ENCODE measurements around the gene LRRTM4.
"Not testable (repeated sequence)": the region's sequence is repeated elsewhere in the genome, so short reads cannot be mapped to it uniquely, and the experiment has no call there.

LRRTM4 gene

DNA sequence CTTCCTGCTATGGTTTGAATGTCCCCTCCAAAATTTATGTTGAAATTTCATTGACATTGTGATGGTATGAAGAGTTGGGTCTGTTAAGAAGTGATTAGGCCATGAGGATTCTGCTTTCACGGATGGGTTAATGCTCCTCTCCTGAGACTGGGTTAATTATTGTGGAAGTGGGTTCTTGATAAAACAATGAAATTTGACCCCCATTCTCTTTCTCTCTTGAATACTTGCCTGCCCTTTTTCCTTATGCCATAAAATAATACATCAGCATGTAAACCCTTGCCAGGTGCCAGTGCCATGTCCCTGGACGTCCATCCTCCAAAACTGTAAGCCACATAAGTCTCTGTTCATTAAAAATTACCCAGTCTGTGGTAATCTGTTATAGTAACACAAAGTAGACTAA is 352.8 kb downstream of the LRRTM4 start:
- DNase-seq (ENCODE audit: low read depth), result no peak

- not testable (repeated sequence) for DNase-seq (ENCODE audit: low read depth)
Observed at GRCh38 chr2:77164021-77164420, 358.2 kb downstream of the LRRTM4 start.

GRCh38 chr2:77161009-77161408 is 361.2 kb downstream of the LRRTM4 start:
- DNase-seq (ENCODE audit: low read depth), result peak; percentile 55

DNA sequence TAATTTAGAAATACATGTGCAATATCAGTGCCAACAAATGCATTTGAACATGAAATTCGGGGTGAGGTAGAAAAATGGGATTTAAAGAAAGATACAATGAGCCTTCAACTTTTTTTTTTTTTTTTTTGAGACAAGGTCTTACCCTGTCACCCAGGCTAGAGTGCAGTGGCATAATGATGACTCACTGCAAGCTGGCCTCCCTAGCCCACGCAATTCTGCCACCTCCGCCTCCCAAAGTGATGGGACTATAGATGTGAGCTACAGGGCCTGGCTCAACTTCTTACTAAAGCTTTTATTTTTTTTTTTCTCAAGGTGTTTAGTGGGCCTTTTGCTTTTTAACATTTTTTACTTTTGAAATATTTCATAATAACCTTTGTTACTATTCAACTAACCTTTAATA is 365.6 kb downstream of the LRRTM4 start:
- DNase-seq (ENCODE audit: low read depth), result no peak

DNA sequence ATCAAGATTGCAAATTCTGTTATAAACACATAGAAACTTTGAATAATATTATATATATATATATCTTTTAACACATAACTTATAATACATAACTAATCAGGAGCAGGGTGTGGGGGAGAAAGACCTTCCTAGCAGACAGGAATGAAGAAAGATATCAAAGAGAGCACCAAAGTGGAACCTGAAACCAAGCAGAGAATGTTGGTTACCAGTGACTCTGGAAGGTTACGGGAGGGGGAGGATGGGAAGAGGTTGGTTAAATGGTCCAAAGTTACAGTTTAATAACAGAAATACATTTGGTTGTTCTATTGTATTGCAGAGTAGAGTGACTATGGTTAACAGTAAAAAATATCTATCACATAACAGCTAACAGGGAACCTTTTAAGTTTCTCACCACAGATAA is 366.7 kb downstream of the LRRTM4 start:
- DNase-seq (ENCODE audit: low read depth), result no peak

GRCh38 chr2:77149565-77149964 is 372.6 kb downstream of the LRRTM4 start:
- no peak for DNase-seq (ENCODE audit: low read depth)

GRCh38 chr2:77147153-77147552 is 375.0 kb downstream of the LRRTM4 start:
- no peak for DNase-seq (ENCODE audit: low read depth)

DNA sequence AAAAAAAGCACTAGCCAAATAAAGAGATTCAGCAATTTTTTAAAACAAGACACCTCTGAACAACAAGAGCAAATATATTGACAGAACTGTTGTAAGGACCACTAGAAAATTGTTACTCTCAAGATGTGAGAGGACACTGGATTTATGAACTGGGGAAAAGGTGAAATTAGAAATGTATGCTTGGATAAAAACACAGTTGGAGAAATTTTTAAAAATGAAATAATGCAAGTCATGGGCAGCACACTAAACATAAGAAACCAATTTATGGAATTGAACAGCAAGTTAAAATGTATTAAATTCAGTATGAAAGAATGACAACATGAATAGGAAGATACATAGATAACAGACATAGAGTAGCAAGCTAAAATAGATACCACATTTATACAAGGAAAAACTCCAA is 377.4 kb downstream of the LRRTM4 start:
- no peak for DNase-seq (ENCODE audit: low read depth)

GRCh38 chr2:77142141-77142540 is 380.0 kb downstream of the LRRTM4 start:
- no peak for DNase-seq (ENCODE audit: low read depth)

DNA sequence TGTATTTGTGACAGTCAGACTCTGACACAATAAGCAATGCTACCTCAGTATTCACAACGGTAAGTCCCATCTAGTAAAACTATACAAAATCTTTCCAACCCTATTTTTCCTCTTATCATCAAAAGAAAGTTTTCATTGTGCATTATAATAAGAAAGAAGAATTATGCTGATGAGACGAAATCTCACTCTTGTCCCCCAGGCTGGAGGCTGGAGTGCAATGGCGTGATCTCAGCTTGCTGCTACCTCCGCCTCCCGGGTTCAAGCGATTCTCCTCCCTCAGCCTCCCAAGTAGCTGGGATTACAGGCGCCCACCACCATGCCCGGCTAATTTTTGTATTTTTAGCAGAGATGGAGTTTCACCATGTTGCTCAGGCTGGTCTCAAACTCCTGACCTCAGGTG is 393.7 kb downstream of the LRRTM4 start:
- not testable (repeated sequence) for DNase-seq (ENCODE audit: low read depth)

DNA sequence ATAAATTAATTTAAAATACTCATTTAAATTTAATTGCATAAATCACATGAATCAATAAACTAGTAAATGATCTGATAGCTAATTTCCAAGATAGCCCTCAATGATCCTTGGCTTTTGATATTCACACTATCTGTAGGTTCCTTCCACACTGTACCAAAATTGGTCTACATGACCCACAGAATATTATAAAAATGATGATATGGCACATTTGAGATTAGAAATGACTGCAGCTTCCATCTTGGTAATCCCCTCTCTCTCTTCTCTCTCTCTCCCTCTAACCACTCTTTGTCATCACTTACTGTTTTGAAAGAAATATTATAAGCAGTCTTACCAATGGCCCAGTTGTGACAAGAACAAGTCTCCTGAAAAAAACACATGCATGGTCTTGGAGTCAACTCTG is 394.8 kb downstream of the LRRTM4 start:
- no peak for DNase-seq (ENCODE audit: low read depth)

- no peak for DNase-seq (ENCODE audit: low read depth)
Observed at GRCh38 chr2:77121518-77121917, 400.7 kb downstream of the LRRTM4 start.

- DNase-seq (ENCODE audit: low read depth), result no peak
Observed at GRCh38 chr2:77119333-77119732, 402.8 kb downstream of the LRRTM4 start.

- DNase-seq (ENCODE audit: low read depth), result no peak
Observed at GRCh38 chr2:77108915-77109314, 413.3 kb downstream of the LRRTM4 start.

DNA sequence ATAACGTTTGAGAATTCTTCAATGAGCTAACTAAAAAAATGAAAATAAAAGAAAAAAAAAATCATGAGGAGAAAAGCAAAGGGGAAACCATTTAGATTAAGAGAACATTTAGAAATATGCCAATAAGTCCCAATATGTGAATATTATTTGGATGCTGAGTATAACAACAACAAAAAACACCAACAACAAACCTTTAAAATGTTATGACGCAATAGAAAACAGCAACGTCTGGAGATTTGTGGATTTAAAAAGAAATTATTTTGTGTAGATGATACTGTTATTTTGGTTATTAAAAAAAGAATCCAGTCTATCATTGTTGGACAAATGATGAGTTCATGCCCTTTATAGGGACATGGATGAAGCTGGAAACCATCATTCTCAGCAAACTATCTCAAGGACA is 417.2 kb downstream of the LRRTM4 start:
- DNase-seq (ENCODE audit: low read depth), result no peak

DNA sequence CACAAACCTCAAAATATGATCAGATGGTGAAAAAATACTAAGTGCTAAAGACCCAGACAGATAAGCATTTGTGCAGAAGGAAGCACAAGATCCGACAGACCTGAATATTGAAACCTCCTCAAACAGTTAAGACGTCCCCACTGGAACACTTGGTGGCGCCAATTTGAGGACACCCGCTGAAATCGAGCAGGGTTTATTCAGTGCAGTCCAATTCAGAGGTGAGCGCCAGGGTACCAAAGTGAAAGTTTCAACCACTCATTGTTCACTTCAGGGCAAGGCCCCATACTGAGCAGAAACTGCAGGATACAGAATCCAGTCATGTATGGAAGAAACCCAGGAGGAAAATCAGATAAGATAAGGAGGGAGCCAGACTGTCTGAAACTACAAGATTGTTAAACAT is 417.6 kb downstream of the LRRTM4 start:
- DNase-seq (ENCODE audit: low read depth), result peak; percentile 0

DNA sequence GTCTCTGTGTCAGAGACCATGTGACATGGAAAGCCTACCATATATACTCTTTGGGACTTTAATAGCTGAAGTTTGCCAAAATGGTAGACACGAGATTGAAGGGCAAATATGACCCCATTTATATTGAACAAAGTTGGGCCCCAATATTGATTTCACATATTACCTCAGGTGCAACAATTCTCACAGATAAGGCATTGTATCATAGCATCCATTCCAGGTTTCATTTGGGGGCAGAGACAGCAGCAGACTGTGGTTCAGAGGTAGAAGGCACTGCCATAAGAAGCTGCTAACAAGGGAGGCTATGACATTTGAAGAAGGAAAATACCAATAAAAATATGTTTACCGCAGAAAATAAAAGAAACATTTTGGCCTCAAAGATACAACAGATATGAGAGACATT is 419.2 kb downstream of the LRRTM4 start:
- DNase-seq (ENCODE audit: low read depth), result no peak

DNA sequence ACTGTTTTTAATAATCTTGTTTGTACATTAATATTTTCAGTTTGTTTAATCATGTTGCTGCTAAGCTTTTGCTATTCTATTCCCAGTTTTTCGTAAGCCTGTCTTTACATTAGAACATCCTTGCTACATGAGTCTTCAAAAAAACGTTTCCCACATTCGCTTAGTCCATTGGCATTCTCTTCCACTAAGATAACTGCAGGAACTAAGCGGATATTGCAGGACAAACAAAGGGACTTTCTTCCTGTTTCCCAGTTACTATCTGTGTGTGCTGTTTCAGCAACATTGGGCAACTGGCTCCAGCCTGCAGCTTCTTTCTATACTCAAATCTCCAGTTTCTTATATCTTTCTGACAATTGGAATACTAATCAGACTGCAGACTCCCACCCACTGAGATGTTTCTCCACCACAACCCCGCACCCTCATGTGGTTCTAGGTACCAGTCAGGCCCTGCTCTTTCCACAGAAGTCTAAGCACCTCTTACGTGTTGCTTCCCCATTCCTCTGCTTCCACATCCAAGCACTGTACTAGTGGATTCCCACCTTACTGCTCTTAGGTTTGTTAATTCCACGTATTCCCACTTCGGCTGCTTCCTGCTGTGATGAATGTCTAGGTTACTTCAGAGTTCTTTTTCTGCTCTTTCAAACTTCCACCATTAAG is 420.3 kb downstream of the LRRTM4 start:
- no peak for DNase-seq (ENCODE audit: low read depth)

- DNase-seq (ENCODE audit: low read depth), result no peak
Observed at GRCh38 chr2:77099961-77100360, 422.2 kb downstream of the LRRTM4 start.

GRCh38 chr2:77095525-77095924 is 426.7 kb downstream of the LRRTM4 start:
- DNase-seq (ENCODE audit: low read depth), result not testable (repeated sequence)

DNA sequence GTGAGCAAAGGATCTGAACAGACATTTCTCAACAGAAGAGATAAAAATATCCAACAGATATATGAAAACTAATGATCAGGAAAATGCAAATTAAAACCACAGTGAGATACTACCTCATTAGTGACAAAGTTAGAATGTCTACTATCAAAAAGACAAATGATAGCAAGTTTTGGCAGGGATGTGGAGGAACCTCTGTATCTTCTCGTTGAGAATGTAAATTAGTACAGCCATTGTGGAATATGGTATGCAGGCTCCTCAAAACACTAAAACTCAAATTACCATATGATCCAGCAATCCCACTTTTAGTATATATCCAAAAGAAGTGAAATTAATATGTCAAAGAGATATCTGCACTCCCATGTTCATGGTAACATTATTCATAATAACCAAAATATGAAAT is 427.1 kb downstream of the LRRTM4 start:
- no peak for DNase-seq (ENCODE audit: low read depth)

GRCh38 chr2:77088424-77088823 is 433.8 kb downstream of the LRRTM4 start:
- not testable (repeated sequence) for DNase-seq (ENCODE audit: low read depth)

- DNase-seq (ENCODE audit: low read depth), result no peak
Observed at GRCh38 chr2:77087987-77088414, 434.2 kb downstream of the LRRTM4 start.

GRCh38 chr2:77086478-77086877 is 435.7 kb downstream of the LRRTM4 start:
- DNase-seq (ENCODE audit: low read depth), result no peak

DNA sequence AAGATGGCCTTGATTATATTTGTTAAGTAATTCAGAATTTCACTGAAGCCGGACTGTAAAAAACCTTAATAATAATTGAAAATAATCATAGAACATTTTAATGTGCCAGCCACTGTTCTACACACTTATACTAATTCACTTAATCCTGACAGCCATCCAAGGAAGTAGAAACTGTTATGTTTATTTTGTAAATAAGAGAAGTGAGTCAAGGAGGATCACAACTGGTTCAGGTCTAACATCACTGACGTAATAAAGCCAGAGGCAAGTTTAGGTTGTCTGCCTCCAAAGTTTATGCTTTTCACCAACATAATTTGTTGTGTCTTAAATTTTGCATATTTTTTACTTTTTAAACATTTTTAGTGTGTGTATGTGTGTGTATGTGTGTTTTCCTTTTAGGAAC is 436.1 kb downstream of the LRRTM4 start:
- no peak for DNase-seq (ENCODE audit: low read depth)

Data from amniotic epithelial cell (primary cell).